RPMI8226 (cell line): ENCODE data around the gene RASGRF1.

Experiments used
- DNase-seq: peaks from one replicate; pipeline ENCODE4 v3.0.0-alpha.2; 2015

Gene RASGRF1

GRCh38 chr15:79099692-79100091 is 9.1 kb upstream of the RASGRF1 start:
- no peak for DNase-seq

DNA sequence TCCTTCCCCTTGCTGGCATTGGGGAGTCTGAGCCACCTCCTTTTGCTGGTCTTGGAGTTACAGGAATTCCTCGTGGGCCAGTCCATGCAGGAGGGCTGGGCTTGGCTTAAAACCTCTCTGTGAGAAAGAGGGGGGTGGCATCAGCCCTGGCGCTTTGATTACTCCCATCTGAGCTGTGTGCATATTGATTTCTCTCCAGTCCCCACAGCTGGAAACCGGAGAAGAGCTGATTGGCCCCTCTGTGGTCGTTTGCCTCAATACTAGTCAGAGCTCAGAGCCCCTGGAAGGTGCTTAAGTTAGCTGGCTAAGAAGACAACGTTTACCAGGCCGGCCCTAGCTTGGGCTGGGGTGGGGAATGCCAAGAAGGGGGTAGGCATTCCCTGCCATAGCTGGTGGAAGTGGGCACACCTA is 4.0 kb upstream of the RASGRF1 start:
- no peak for DNase-seq

DNA sequence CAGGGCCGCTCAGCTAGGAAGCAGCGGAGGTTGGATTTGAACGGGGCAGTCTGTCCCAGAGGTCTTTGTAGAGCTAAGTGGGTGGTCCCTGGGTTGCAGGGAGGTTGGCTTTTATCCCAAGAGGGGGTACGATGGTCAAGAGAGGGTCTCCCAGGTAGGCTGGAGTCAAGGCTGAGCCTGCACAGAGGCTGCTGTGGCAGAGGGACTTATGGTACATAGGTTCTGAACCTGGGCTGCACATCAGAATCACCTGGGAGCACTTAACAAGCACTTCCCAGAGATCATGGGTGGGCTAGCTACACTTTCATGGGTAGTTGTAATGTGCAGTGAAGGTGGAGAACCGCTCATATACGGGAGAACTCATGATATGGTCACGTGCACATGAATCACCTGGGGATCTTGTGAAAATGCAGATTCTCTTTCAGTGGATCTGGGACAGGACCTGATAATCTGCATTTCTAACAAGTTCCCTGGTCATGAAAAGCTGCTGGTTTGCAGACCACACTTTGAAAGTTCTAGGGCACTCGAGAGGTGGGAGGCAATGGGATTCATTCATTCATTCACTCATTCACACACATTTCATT is 2.9 kb upstream of the RASGRF1 start:
- no peak for DNase-seq

DNA sequence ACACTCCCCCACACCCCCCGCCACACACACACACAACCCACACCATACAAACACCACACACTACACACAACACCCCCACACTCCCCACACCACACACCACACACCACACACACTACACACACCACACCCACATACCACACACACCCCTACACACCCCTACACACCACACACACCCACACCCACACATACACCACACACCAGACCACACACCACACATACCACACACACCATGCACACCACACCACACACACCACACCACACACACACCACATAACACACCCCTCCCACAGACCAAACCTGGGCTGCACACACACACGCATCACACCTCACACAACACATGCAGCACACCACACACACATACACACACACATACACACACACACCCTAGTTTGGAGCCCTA is 1.8 kb upstream of the RASGRF1 start:
- DNase-seq, result no peak

DNA sequence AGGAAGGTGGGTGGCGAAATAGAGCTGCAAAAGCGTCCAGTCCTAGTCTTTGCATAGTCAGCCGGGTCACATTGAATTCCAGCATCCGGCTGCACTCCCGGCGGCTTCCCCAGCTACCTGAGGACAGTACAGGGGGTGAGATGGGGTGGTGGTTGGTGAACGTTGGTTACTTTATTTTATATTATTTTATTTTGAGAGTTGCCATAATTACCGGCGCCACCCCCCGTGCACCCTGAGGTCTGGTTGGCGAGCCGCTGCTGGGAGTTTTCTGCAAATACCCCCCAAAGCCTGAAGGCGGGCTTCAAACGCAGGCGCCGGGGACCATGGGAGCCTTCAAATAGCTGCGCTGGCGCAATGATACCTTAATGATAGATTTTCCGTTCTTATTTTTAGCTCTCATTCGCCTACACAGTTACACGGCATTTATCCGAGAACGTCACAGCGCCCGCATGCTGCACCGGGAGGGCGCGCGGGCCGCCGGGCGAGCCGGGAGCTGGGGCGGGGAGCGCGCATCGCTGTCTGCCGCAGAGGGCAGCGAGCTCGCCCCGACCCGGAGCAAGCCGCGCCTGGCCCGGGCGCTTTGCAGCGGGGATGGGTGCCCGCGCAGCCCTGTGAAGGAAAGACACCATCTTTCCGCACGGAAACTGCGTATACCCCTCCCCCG is 756 bp upstream of the RASGRF1 start:
- DNase-seq, result peak; percentile 58

DNA sequence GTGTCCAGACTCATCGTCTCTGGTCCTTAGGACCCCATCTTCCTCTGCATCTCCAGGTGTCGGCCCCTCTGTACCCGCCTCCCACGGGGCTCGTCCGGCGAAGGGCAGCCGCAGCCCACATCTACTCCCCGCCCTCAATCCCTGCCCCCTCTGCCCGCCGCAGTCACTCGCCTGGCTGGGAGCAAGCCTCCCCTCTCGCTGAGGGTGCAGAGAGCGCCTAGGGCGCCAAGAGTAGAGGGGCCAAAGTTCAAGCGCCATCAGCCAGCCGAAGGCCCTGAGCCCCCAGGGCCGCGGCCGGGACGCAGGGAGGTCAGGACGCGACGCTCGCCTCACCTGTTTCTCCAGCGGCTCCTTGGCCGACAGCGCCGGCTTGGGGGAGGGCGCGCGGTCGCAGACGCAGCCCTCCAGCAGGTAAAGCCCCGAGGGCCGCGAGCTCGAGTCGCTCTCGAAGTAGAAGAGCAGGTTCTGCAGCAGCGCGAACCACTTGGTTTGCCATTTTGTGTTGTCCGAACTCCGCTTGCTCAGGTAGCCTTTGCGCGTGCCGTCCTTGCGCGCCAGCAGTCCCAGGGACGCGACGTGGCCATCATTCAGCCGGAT is 592 bp downstream of the RASGRF1 start:
- no peak for DNase-seq

- DNase-seq, result no peak
Observed at GRCh38 chr15:79089331-79089889, 1.2 kb downstream of the RASGRF1 start.

GRCh38 chr15:79088426-79089205 is 2.0 kb downstream of the RASGRF1 start:
- DNase-seq, result no peak

DNA sequence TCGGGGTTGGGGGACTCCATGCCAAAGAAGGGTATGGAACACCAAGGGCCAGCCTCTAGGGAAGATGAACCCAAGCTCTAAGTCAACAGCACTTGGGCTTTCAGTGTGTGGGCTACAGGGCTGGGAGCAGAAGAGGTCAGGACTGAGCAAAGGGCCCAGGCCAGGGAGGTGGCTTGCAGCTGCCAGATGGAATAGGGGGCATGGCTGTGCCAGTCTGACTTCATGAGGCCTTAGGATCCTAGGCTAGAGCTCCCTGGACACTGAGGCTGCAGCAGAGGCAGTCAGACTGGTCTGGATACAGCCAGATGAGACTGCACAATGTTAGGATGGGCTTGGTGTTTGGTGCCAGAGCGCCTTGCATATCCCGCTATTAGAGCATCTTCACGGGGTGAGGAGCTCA is 3.8 kb downstream of the RASGRF1 start:
- no peak for DNase-seq

DNA sequence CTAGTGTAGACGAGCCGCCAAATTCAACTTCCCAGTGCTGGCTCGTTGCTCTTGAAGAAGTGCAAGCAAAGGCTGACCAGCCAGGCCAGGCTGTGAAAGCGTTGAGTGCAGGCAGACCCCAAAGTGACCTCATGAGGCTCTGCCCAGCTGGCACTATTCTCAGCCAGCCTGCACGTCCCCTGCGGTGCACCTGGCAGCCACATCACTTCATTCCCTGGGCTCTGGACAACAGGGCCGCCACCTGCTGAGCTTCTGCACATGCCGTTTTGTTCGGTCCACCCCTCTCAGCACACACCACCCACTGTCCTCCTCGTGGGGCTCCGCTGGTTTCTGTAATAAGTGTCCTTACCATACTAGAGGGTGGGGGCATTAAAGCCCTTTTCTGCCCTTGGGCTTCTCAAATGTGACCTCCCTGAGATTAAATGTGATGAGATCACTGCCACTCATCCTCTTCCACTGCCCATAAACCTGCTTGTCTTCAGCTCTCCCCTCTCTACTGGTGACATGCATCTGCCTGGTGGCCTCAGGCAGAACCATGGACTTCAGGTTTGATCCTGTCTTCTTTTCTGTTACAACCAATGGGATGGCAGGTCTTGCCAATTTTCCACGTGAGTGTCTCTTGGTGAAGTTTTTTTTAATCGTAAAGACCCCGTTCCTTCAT is 6.1 kb downstream of the RASGRF1 start:
- peak; percentile 73 for DNase-seq

- no peak for DNase-seq
Observed at GRCh38 chr15:79083154-79083553, 7.4 kb downstream of the RASGRF1 start.

- DNase-seq, result no peak
Observed at GRCh38 chr15:79082363-79083070, 8.1 kb downstream of the RASGRF1 start.

DNA sequence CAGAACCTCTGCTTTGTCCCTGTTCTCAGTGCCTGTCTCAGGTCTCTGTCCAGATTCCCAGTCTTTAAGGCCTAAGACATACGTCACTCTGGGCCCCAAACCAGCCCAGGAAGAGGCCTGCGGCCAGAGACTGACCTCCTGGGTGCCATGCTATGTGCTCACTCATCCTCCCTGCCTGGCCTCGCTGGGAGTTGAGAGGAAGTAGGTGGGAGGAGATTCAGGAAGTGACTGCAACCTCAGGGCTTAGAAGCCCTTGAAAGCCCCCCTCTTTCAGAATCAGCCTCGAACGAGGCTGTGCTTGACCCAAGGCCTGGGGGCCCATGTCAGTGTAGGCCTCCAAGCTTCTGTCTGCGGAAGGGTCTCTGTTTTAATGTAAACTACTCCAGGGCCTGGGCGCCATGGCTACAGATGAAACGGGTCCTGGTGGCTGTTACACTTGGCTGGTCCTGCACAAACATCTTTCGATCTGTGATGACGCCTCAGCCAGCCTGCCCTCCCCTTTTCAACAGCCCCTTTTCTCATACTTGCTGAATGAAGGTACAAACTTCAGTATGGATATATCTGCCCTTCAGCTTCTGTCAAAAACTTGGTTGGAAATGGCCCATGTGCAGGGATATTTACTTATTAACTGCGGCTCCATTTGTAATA is 11.7 kb downstream of the RASGRF1 start:
- no peak for DNase-seq

DNA sequence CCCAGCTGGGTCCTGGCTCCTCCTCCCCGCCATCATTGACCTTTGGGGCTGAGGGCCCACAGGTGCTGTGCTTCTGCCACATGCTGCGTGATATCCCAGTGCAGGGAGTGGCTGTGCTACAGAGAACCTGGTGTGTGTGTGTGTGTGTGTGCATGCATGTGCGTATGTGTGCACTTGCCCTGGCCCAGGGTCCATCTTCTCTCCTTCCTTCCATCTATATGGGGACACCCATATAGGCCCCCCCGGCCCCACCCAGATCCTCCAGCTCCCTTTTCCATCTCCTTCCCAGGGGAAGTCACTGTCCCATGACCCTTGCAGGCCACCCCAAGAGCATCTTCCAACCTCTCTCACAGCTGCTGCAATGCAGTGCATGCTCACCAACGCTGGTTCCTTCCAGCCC is 12.6 kb downstream of the RASGRF1 start:
- DNase-seq, result no peak

DNA sequence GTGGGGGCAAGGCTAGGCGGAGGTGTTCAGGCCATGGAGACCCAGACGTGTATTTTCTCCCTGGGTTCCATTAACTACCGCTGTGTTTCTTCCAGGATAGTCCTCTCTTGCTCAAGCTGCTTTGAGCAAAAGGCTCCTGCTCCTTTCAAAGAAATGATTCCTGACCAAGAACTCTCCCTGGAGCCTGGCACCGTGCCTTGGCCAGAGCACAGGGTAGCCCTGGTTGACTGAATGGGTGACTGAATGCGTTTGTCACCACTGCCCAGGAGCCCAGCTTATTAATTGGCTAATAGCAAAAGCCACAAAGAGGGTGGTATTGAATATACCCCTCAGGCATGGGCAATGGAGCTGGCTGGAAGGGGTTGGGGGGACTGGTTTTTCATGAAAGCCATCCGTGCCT is 13.9 kb downstream of the RASGRF1 start:
- DNase-seq, result no peak

GRCh38 chr15:79075256-79075655 is 15.3 kb downstream of the RASGRF1 start:
- DNase-seq, result no peak

- DNase-seq, result no peak
Observed at GRCh38 chr15:79073336-79073735, 17.2 kb downstream of the RASGRF1 start.

GRCh38 chr15:79071901-79072300 is 18.7 kb downstream of the RASGRF1 start:
- DNase-seq, result no peak

DNA sequence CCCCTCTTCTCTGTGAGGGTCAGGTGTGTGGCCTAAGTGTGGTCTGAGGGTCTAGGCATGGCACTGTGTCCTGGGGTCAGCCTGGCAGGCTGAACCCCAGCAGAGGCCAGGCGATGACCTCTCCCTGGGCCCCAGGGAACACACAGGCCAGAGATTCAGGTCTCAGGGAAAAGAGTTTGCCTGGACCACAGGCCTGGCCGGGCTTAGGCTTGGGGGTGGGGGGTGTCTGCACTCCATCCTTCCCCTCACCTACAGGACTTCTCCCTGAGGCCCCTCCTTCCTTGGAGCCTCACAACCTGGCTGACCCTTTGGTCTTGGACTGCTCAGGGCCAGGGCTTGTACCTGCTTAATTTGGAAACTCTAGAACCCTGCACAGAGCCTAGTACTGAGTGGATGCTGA is 21.8 kb downstream of the RASGRF1 start:
- DNase-seq, result no peak

DNA sequence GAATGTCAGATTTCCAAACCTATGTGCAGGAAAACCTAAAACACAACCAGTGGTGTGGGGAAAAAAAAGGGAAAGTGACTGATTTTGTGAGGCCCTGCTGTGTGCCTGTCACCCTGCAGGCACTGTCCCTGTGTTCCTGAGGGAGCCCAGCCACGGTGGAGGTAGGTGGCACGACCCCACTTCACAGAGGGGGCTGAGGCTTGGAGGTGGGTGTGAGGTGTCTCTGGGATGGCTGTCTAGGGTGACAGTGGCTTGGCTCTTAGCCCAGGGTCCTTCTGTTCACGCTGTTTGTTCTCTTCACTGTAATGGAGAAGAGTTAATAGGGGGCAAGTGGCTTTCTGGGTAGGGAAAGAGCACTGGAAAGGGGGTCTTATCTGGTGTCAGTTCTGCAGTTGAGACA is 22.6 kb downstream of the RASGRF1 start:
- no peak for DNase-seq

DNA sequence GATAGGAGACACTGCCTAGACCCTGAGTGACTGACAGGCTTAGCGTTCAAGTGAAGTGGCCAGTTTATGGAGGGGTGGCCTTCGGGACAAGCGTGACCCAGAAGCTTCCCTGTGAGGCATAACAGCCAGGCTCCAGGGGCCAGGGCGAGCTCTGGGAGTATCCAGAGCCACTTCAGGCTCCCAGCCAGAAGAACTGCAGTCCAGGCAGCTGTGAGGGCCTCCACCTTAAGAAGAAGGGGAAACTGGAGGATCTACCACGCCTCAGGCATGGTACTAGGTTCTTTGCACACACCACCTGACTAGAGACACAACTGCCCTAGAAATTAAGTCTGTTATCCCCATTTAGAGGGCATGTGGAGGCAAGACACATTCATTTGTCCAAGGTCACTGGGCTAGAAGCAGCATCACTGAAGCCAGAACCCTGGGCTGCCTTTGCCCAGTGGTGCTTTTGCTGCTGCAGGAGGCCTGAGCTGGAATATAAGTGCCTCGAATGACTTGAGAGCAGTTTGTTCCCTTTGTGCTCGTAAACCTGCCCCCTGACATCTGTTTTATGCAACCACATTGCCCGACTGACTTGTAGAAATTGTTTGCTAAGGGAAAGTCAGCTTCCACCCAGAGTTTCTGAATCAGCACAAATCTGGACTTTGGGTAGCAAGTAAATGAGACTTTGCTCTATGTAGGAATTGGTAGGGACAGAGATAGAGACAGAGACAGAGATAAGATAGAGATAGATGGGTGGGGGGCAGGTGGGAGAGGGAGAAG is 23.3 kb downstream of the RASGRF1 start:
- peak; percentile 86 for DNase-seq
